ENCODE results near the gene IGSF23. TPM values are rescaled to one million over a fixed set of nuclear protein-coding genes. Genes with fewer than 3 reads are reported as not detected.

Gene IGSF23
- total and polyA plus RNA-seq, 2 of the 13 experiments (the other 11 are each of a cell fraction or from before 2014, with no cell fraction given) = 2.3 to 8.8 TPM

DNA sequence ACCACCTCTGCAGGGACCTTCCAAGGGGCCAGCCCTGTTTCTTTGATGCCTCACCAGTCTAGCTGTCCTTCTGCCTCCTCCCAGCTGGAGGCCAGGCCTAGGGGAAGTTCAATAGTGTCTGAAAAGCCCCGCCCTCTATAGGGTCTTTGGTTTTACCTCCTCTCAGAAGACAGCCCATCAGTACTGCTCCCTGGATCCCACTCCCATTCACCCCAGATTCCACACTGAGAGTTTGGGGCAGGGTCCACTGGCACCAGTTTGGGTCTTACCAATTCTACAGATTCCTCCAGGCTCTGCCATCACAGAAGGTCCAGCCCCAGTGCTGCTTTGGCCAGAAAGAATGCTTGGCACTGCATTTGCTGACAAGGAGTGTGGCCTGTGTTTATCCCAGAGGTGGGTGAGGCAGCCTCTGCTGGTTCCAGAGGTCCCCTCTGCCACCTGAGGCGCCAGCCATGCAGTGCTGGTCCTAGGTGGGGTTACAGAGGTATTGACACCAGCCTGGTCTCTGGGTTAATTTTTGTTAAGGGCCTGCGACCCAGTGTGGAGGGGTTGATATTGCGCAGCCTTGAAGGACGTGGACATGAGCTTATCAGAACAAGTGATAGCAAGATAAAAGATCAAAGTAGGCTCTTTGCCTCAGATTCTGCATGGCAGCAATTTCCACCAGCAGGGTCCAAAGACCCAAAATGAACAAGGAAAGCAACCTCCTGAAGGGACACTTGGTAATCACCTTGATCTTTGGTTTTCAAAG, 41.4 kb upstream of the IGSF23 start (continued):
- TF ChIP-seq KDM5B (CRISPR knock-in tag; IDR thresholded peaks at IDR 0.05; ENCODE audit: borderline replicate concordance) (no peak), MXI1 (IDR thresholded peaks at IDR 0.05; ENCODE audit: borderline replicate concordance, low read depth, low read length) (no peak), MLLT10 (CRISPR knock-in tag; IDR thresholded peaks at IDR 0.05) (no peak), SIN3B (IDR thresholded peaks at IDR 0.05; ENCODE audit: low read length) (no peak), CHD4 (IDR thresholded peaks at IDR 0.05; ENCODE audit: borderline replicate concordance, low read length) (no peak), PLRG1 (conservative IDR thresholded peaks at IDR 0.05) (no peak), ZNF83 (CRISPR knock-in tag; IDR thresholded peaks at IDR 0.05; ENCODE audit: borderline replicate concordance) (no peak), GATA4 (IDR thresholded peaks at IDR 0.05; ENCODE audit: borderline replicate concordance, low read depth) (peak; percentile 84; the same call in 1 of the 2 replicates), ZSCAN12 (CRISPR knock-in tag; IDR thresholded peaks at IDR 0.05) (no peak), NFYC (CRISPR knock-in tag; IDR thresholded peaks at IDR 0.05) (no peak), JARID2 (CRISPR knock-in tag; IDR thresholded peaks at IDR 0.05; ENCODE audit: insufficient replicate concordance) (no peak), ETV5 (CRISPR knock-in tag; IDR thresholded peaks at IDR 0.05; ENCODE audit: borderline replicate concordance) (no peak), KDM4B (CRISPR knock-in tag; IDR thresholded peaks at IDR 0.05) (no peak), PAWR (CRISPR knock-in tag; IDR thresholded peaks at IDR 0.05; ENCODE audit: borderline replicate concordance) (no peak), DNMT3B (CRISPR knock-in tag; conservative IDR thresholded peaks at IDR 0.05) (no peak), ZKSCAN5 (CRISPR knock-in tag; IDR thresholded peaks at IDR 0.05) (no peak), SMARCC2 (IDR thresholded peaks at IDR 0.05) (no peak), ZNF558 (CRISPR knock-in tag; IDR thresholded peaks at IDR 0.05; ENCODE audit: borderline replicate concordance) (no peak), ZSCAN22 (CRISPR knock-in tag; IDR thresholded peaks at IDR 0.05) (0 out of 2 replicates have a peak, but pooled peaks have one; percentile 22), ZNF746 (CRISPR knock-in tag; IDR thresholded peaks at IDR 0.05) (no peak)
- TF ChIP-seq, protein P1, sequence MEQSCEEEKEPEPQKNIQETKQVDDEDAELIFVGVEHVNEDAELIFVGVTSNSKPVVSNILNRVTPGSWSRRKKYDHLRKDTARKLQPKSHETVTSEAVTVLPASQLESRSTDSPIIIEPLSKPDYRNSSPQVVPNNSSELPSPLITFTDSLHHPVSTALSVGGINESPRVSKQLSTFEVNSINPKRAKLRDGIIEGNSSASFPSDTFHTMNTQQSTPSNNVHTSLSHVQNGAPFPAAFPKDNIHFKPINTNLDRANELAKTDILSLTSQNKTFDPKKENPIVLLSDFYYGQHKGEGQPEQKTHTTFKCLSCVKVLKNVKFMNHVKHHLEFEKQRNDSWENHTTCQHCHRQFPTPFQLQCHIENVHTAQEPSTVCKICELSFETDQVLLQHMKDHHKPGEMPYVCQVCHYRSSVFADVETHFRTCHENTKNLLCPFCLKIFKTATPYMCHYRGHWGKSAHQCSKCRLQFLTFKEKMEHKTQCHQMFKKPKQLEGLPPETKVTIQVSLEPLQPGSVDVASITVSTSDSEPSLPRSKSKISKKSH (CRISPR knock-in tag; IDR thresholded peaks at IDR 0.05; ENCODE audit: borderline replicate concordance) = no peak
- TF ChIP-seq, protein P2, sequence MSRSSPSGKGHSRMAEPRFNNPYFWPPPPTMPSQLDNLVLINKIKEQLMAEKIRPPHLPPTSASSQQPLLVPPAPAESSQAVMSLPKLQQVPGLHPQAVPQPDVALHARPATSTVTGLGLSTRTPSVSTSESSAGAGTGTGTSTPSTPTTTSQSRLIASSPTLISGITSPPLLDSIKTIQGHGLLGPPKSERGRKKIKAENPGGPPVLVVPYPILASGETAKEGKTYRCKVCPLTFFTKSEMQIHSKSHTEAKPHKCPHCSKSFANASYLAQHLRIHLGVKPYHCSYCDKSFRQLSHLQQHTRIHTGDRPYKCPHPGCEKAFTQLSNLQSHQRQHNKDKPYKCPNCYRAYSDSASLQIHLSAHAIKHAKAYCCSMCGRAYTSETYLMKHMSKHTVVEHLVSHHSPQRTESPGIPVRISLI (CRISPR knock-in tag; IDR thresholded peaks at IDR 0.05; ENCODE audit: borderline replicate concordance) = 0 out of 2 replicates have a peak, but pooled peaks have one; percentile 18
- TF ChIP-seq, protein P3, sequence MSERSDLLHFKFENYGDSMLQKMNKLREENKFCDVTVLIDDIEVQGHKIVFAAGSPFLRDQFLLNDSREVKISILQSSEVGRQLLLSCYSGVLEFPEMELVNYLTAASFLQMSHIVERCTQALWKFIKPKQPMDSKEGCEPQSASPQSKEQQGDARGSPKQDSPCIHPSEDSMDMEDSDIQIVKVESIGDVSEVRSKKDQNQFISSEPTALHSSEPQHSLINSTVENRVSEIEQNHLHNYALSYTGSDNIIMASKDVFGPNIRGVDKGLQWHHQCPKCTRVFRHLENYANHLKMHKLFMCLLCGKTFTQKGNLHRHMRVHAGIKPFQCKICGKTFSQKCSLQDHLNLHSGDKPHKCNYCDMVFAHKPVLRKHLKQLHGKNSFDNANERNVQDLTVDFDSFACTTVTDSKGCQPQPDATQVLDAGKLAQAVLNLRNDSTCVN (CRISPR knock-in tag; IDR thresholded peaks at IDR 0.05; ENCODE audit: borderline replicate concordance) = no peak
- TF ChIP-seq, protein P4, sequence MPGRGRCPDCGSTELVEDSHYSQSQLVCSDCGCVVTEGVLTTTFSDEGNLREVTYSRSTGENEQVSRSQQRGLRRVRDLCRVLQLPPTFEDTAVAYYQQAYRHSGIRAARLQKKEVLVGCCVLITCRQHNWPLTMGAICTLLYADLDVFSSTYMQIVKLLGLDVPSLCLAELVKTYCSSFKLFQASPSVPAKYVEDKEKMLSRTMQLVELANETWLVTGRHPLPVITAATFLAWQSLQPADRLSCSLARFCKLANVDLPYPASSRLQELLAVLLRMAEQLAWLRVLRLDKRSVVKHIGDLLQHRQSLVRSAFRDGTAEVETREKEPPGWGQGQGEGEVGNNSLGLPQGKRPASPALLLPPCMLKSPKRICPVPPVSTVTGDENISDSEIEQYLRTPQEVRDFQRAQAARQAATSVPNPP (CRISPR knock-in tag; IDR thresholded peaks at IDR 0.05) = no peak
- TF ChIP-seq, protein P5, sequence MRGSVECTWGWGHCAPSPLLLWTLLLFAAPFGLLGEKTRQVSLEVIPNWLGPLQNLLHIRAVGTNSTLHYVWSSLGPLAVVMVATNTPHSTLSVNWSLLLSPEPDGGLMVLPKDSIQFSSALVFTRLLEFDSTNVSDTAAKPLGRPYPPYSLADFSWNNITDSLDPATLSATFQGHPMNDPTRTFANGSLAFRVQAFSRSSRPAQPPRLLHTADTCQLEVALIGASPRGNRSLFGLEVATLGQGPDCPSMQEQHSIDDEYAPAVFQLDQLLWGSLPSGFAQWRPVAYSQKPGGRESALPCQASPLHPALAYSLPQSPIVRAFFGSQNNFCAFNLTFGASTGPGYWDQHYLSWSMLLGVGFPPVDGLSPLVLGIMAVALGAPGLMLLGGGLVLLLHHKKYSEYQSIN (CRISPR knock-in tag; IDR thresholded peaks at IDR 0.05; ENCODE audit: borderline replicate concordance) = no peak
